ENCODE data around the gene PNPLA5. TPM values are rescaled to one million over a fixed set of nuclear protein-coding genes. Genes with fewer than 3 reads are reported as not detected.
A peak's percentile ranks its signal among the peaks of the same experiment; 100 is the strongest.

Gene PNPLA5, protein sequence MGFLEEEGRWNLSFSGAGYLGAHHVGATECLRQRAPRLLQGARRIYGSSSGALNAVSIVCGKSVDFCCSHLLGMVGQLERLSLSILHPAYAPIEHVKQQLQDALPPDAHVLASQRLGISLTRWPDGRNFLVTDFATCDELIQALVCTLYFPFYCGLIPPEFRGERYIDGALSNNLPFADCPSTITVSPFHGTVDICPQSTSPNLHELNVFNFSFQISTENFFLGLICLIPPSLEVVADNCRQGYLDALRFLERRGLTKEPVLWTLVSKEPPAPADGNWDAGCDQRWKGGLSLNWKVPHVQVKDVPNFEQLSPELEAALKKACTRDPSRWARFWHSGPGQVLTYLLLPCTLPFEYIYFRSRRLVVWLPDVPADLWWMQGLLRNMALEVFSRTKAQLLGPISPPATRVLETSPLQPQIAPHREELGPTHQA
- total RNA-seq: not detected in 2 replicates

DNA sequence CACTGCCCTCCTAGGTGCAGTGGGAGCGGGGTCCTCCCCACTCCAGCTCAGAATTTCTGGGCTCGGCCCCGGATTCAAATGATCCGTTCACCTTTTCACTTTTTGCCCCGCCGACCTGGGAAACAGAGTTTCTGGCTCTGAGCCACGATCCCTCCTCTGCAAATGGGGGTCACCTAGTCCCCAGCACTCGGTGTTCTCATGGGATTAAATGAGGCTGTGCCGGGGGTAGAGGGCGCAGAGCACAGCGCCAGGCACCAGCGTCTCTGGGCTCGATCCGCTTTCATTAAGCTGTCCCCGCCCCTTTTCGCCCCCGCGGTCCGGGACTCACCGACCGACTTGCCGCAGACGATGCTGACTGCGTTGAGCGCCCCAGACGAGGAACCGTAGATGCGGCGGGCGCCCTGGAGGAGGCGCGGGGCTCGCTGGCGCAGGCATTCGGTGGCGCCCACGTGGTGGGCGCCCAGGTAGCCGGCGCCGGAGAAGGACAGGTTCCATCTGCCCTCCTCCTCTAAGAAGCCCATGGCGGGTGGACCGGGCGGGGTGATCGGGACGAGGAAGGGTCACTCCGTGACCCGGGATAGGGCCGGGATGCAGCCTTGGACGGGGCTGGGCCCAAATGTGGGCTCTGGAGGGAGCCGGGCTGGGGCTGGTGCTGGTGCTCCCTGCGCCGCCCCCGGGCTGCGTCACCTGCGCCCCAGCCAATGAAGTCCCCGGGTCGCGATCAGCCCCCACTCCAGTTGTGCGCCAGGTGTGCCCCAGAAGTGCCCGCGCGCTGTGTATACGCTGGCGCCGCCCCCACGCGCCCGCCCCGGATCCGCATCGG is at the start of gene PNPLA5:
TSS of gene PNPLA5 (minus strand) at position 654 of the 823 bp plus-strand sequence. CDS start at position 521, 133 bp downstream.
- H3K36me3 Mint-ChIP-seq (ENCODE audit: low read depth): no peaks in the 10 kb centered on the region
- H3K4me1 Mint-ChIP-seq (ENCODE audit: low read depth): no peaks in the 10 kb centered on the region
- no peak for DNase-seq (ENCODE audit: low spot score)
- no peaks in the 10 kb centered on the region for H3K9me3 Mint-ChIP-seq
- intact Hi-C loops (cut with micrococcal nuclease): no loop called here
- H3K4me3 Mint-ChIP-seq (ENCODE audit: low read depth): no peak within 1 kb of the TSS
- H3K27me3 Mint-ChIP-seq (ENCODE audit: low read depth): peaks cover 28% of the 10 kb centered on the region
- no peak within 1 kb of the TSS for H3K27ac Mint-ChIP-seq

DNA sequence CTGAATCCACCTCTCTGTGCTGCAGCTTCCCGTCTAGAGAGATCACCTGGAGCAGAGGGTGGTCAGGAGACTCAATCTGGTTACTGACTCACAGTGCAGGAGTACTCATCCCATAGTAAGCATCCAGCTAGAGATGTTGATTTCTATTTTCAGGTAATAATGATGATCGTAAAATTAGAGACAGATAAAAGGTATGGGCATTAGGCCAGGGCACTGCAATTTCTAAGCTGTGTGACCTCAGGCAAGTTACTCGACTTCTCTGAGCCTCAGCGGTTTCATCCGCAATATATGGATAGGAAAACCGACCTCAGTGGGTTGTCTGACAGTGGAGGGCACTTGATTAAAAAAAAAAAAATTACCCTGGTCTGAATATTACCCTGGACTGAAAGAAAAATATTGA is 49.6 kb upstream of the PNPLA5 start:
- Mint-ChIP-seq H3K9me3 (no peaks in the 10 kb centered on the region), H3K27me3 (ENCODE audit: low read depth) (no peaks in the 10 kb centered on the region), H3K4me1 (ENCODE audit: low read depth) (no peaks in the 10 kb centered on the region), H3K4me3 (ENCODE audit: low read depth) (no peak overlapping the region), H3K36me3 (ENCODE audit: low read depth) (no peaks in the 10 kb centered on the region), H3K27ac (no peak overlapping the region)
- intact Hi-C loops (cut with micrococcal nuclease): no loop called here
- no peak for DNase-seq (ENCODE audit: low spot score)

DNA sequence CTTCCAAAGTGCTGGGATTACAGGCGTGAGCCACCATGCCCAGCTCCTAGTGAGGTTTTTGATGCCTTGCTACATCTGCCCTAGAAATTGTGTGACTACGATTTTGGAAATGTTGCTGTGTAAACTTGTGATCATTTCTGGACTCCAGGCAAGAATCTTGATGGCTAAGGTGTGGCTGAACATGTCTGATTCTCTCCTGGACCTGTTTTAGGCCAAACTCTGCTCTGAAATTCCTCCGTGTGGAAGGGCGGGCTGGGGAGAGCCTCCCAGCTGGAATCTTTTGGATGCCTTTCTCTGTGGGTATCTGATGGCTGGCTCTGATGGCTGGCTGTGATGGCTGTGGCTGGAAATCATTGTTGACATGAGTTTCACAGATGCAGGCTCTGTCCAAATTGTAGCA is 40.0 kb upstream of the PNPLA5 start:
- H3K9me3 Mint-ChIP-seq: no peaks in the 10 kb centered on the region

DNA sequence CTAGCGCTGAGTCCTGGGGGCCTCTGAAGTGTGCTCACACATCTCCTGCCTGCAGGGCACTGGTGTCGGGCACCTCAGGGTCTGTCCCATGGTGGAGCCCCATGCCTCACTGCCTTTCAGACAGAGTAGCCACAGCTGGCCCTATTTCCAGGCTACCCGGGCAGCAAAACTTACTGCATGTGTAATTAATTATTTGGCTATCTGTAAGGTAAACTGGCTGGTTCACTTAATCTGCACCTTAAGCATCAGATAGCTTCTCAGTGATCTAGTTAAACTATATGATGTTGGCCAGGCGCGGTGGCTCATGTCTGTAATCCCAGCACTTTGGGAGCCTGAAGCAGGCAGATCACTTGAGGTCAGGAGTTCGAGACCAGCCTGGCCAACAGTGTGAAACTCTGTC is 37.1 kb upstream of the PNPLA5 start:
- intact Hi-C loops (cut with micrococcal nuclease): no loop called here

More for the DNA sequence above, 40.0 kb upstream of the PNPLA5 start:
- no peaks in the 10 kb centered on the region for H3K4me1 Mint-ChIP-seq (ENCODE audit: low read depth)
- no peak overlapping the region for H3K27ac Mint-ChIP-seq
- H3K4me3 Mint-ChIP-seq (ENCODE audit: low read depth): no peak overlapping the region
- intact Hi-C loops (cut with micrococcal nuclease): no loop called here
- DNase-seq (ENCODE audit: low spot score): no peak
- H3K36me3 Mint-ChIP-seq (ENCODE audit: low read depth): no peaks in the 10 kb centered on the region
- H3K27me3 Mint-ChIP-seq (ENCODE audit: low read depth): no peaks in the 10 kb centered on the region

DNA sequence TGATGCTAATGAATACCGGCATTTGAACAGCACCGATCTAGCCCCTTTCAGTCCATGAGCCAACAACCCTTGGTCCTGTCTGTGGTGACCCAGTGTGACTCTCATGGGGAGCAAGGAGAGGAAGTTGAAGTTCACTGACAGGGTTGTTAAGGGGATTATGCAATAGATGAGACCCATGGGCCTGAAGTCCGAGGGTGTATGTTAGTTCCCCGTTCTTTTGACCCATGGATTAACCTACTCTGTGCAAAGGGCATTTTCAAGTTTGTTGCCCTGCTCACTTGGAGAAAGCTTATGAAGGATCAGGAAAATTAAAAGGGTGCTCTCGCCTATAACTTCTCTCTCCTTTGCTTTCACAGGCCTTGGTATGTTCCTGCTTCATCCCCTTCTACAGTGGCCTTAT is 36.7 kb upstream of the PNPLA5 start:
- H3K27ac Mint-ChIP-seq: no peak overlapping the region
- no peaks in the 10 kb centered on the region for H3K9me3 Mint-ChIP-seq
- no peaks in the 10 kb centered on the region for H3K36me3 Mint-ChIP-seq (ENCODE audit: low read depth)
- H3K27me3 Mint-ChIP-seq (ENCODE audit: low read depth): peaks cover 10% of the 10 kb centered on the region
- peaks cover 3% of the 10 kb centered on the region for H3K4me1 Mint-ChIP-seq (ENCODE audit: low read depth)
- no peak for DNase-seq (ENCODE audit: low spot score)
- intact Hi-C loops (cut with micrococcal nuclease): no loop called here
- H3K4me3 Mint-ChIP-seq (ENCODE audit: low read depth): no peak overlapping the region

More for the DNA sequence above, 37.1 kb upstream of the PNPLA5 start:
- no peaks in the 10 kb centered on the region for H3K36me3 Mint-ChIP-seq (ENCODE audit: low read depth)
- no peak overlapping the region for H3K4me3 Mint-ChIP-seq (ENCODE audit: low read depth)
- peaks cover 3% of the 10 kb centered on the region for H3K4me1 Mint-ChIP-seq (ENCODE audit: low read depth)
- no peak for DNase-seq (ENCODE audit: low spot score)
- H3K27me3 Mint-ChIP-seq (ENCODE audit: low read depth): peaks cover 10% of the 10 kb centered on the region
- H3K9me3 Mint-ChIP-seq: no peaks in the 10 kb centered on the region
- no peak overlapping the region for H3K27ac Mint-ChIP-seq

DNA sequence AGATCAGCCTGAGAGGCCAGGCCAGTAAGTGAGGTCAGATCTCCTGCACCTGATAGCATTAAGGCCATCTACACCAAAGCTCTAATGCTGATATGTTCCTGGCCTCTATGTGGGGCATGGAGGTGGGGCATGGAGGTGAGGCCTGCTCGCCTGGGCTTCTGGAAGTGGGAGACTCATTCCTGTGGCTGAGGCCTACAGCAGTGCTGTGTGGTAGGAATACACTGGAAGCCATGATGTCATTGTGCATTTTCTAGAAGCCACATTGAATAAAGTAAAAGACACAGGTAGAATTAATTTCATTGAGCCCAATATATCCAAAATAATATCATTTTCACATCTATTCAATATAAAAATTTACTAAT is 34.5 kb upstream of the PNPLA5 start:
- Mint-ChIP-seq H3K9me3 (no peaks in the 10 kb centered on the region), H3K4me1 (ENCODE audit: low read depth) (peaks cover 6% of the 10 kb centered on the region), H3K4me3 (ENCODE audit: low read depth) (no peak overlapping the region), H3K27ac (no peak overlapping the region), H3K27me3 (ENCODE audit: low read depth) (peaks cover 12% of the 10 kb centered on the region), H3K36me3 (ENCODE audit: low read depth) (no peaks in the 10 kb centered on the region)
- no peak for DNase-seq (ENCODE audit: low spot score)
- intact Hi-C loops (cut with micrococcal nuclease): no loop called here

DNA sequence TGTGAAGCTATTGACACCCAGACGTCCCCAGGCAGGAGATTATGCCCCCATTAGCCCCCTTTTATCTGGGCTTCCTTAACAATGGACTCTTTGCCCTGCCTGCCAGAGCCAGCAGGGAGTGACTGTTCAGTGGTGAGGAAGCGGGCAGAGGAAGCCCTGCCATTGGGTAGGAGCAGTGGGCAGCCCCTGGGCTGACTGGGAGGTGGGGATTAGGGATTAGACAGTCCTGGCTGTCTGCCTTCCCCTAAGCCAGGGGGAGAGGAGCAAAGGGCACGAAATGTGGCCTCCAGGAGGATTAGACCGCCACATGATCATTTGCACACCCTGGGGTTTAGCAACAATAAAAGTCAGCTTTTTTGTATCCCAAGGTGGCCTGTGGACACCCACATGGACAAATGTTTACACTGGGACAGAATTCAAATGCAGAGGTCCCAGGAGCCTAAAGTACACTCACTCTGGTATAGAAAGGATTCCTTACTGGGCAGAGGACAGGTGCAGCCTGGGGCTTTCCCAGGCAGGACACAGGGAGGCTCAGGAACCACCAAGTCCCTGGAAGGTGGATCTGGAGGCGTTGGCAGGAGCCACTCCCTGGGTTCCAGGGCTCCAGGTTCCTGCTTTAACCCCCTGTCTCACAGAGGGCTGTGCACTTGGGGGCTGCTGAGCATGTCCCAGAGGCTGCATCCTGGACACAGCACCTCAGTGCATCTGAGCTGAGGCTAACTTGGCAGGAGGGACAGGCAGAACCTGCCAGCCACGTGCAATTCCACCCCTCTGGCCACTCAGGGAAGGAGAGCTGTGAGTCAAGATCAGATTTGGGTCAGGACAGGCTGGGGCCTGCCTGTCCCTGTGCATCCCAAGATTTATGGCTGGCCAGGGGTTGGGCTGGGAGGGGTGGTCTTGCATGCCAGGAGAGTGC is 33.9 kb upstream of the PNPLA5 start:
- Mint-ChIP-seq H3K4me1 (ENCODE audit: low read depth) (peaks cover 6% of the 10 kb centered on the region), H3K4me3 (ENCODE audit: low read depth) (peak overlapping the region; percentile 72), H3K9me3 (no peaks in the 10 kb centered on the region), H3K27ac (no peak overlapping the region), H3K27me3 (ENCODE audit: low read depth) (peaks cover 14% of the 10 kb centered on the region), H3K36me3 (ENCODE audit: low read depth) (no peaks in the 10 kb centered on the region)
- DNase-seq (ENCODE audit: low spot score): no peak
- intact Hi-C loops (cut with micrococcal nuclease): no loop called here

DNA sequence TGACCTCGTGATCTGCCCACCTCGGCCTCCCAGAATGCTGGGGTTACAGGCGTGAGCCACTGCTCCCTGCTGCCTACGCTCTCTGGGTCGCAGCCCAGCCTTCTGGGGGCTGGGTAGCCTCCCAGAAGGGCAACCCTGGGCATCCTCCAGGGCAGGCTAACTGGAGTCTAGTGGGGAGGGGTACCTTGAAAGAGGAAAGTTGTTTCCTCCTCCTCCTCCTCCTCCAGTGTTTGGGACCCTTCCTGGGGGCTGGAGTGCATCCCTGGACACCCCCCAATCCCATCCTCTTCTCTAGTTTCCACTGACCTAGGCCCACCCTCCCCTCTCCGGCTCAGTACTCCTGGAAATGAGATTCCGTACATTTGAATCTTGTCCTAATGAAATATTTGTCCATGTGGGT is 33.1 kb upstream of the PNPLA5 start:
- peak overlapping the region; percentile 72 for H3K4me3 Mint-ChIP-seq (ENCODE audit: low read depth)
- H3K27ac Mint-ChIP-seq: no peak overlapping the region
- DNase-seq (ENCODE audit: low spot score): no peak
- peaks cover 6% of the 10 kb centered on the region for H3K4me1 Mint-ChIP-seq (ENCODE audit: low read depth)
- H3K27me3 Mint-ChIP-seq (ENCODE audit: low read depth): peaks cover 15% of the 10 kb centered on the region
- intact Hi-C loops (cut with micrococcal nuclease): no loop called here
- no peaks in the 10 kb centered on the region for H3K9me3 Mint-ChIP-seq
- no peaks in the 10 kb centered on the region for H3K36me3 Mint-ChIP-seq (ENCODE audit: low read depth)

DNA sequence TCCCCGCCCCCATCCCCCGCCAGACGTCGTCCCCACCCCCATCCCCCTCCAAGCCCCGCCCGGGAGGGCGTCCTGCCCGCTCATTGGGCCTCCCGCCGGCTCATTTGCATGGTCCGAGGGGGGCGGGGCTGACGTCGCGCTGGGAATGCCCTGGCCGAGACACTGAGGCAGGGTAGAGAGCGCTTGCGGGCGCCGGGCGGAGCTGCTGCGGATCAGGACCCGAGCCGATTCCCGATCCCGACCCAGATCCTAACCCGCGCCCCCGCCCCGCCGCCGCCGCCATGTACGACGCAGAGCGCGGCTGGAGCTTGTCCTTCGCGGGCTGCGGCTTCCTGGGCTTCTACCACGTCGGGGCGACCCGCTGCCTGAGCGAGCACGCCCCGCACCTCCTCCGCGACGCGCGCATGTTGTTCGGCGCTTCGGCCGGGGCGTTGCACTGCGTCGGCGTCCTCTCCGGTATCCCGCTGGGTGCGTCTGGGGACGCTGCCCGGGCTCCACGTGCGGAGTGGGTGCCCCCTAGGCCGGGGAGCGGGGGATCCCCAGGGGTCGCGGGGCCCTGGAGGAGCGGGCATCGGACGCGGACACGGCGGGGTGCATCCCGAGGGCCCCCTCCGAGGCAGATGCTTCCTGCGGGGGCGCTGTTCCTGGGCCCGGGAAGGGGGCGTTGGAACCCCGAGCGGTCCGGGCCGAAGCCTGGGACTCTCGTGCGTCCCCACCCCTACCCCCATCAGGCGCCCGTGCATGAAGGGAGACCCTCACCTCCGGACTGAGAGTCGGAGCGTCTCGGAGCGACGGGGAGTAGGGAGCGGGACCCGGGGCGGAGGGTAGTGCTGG is 32.0 kb upstream of the PNPLA5 start, which contains the start of gene PNPLA3:
TSS of gene PNPLA3 (plus strand) at position 175 of the 834 bp plus-strand sequence. CDS start at position 282, 107 bp downstream.
- peak; percentile 77 for DNase-seq (ENCODE audit: low spot score)
- intact Hi-C loops (cut with micrococcal nuclease): no loop called here
- no peaks in the 10 kb centered on the region for H3K9me3 Mint-ChIP-seq
- H3K4me1 Mint-ChIP-seq (ENCODE audit: low read depth): peaks cover 6% of the 10 kb centered on the region
- H3K4me3 Mint-ChIP-seq (ENCODE audit: low read depth): peak within 1 kb of the TSS; percentile 78
- peaks cover 16% of the 10 kb centered on the region for H3K27me3 Mint-ChIP-seq (ENCODE audit: low read depth)
- peak within 1 kb of the TSS; percentile 50 for H3K27ac Mint-ChIP-seq
- H3K36me3 Mint-ChIP-seq (ENCODE audit: low read depth): no peaks in the 10 kb centered on the region

DNA sequence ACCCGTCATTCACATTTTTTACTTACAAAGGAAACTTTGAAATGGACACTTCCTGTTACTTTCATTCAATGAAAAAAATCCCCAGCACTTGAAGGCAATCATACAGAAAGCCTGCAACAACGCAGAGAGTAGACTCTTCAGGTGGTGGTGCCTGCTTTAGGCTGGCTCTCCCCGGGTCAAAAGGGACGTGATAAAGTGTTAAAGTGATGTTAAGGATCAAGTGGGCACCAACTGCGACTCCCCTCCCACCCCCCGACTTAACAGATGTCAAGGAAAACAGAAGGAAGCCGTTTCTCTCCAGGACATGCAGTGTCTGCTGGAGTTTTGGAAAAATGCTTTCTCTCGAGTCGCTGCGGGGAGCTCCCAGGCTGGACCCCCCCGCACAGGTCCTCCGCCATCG is 31.4 kb upstream of the PNPLA5 start:
- peaks cover 18% of the 10 kb centered on the region for H3K27me3 Mint-ChIP-seq (ENCODE audit: low read depth)
- H3K36me3 Mint-ChIP-seq (ENCODE audit: low read depth): no peaks in the 10 kb centered on the region
- intact Hi-C loops (cut with micrococcal nuclease): no loop called here
- DNase-seq (ENCODE audit: low spot score): no peak
- H3K4me3 Mint-ChIP-seq (ENCODE audit: low read depth): peak overlapping the region; percentile 78
- H3K9me3 Mint-ChIP-seq: no peaks in the 10 kb centered on the region
- H3K4me1 Mint-ChIP-seq (ENCODE audit: low read depth): peaks cover 6% of the 10 kb centered on the region
- peak overlapping the region; percentile 50 for H3K27ac Mint-ChIP-seq

DNA sequence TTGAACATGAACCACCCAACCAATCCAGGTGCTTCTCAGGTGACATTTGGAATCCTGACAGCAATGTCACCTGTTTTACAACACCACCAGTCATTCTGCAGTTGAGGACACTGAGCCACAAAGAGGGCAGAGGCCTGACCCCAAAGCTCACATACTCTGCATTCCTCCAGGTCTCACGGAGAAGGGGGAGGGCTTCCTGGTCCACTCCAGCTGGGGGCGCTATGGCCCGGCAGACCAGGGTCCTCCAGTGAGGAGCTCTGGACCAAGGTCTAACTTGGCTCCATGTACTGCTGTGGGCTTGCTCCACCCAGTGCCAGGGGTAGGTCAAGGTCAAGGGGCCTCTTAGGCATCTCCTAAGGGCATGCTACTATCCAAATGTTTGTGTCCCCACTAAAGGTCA is 30.3 kb upstream of the PNPLA5 start:
- H3K4me1 Mint-ChIP-seq (ENCODE audit: low read depth): peaks cover 6% of the 10 kb centered on the region
- intact Hi-C loops (cut with micrococcal nuclease): no loop called here
- peaks cover 18% of the 10 kb centered on the region for H3K27me3 Mint-ChIP-seq (ENCODE audit: low read depth)
- DNase-seq (ENCODE audit: low spot score): no peak
- H3K36me3 Mint-ChIP-seq (ENCODE audit: low read depth): no peaks in the 10 kb centered on the region
- no peak overlapping the region for H3K27ac Mint-ChIP-seq
- H3K4me3 Mint-ChIP-seq (ENCODE audit: low read depth): no peak overlapping the region
- H3K9me3 Mint-ChIP-seq: no peaks in the 10 kb centered on the region

DNA sequence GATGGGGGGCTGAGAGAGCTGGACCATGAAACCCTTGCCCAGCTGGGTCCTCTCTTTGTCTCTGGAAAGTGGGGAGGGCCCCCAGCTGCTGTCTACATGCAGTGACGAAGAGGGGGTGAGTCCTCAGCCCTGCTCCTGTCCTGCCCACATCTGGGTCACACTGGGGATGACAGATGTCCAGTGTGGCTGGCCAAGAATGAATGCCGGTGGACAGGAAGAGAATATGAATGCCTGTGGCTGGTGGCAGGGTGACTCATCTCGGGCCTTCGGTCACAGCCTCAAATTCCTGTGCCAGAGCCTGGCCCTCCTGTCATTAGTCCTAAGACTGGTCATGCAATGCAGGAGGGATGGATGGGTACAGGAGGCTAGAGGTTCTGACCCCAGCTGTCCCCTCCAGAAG is 29.6 kb upstream of the PNPLA5 start:
- H3K36me3 Mint-ChIP-seq (ENCODE audit: low read depth): no peaks in the 10 kb centered on the region
- no peaks in the 10 kb centered on the region for H3K9me3 Mint-ChIP-seq
- peaks cover 6% of the 10 kb centered on the region for H3K4me1 Mint-ChIP-seq (ENCODE audit: low read depth)
- intact Hi-C loops (cut with micrococcal nuclease): no loop called here
- no peak overlapping the region for H3K27ac Mint-ChIP-seq
- peaks cover 18% of the 10 kb centered on the region for H3K27me3 Mint-ChIP-seq (ENCODE audit: low read depth)
- no peak for DNase-seq (ENCODE audit: low spot score)
- no peak overlapping the region for H3K4me3 Mint-ChIP-seq (ENCODE audit: low read depth)
